Astrocyte (in vitro differentiated cells and primary cell): ENCODE data around the gene MTF1. TPM values are rescaled to one million over a fixed set of nuclear protein-coding genes. Genes with fewer than 3 reads are reported as not detected.

Source experiments
- total RNA-seq: library from RNA; stranded (reverse); gene quantifications from 2 replicates; pipeline ENCODE4 v1.2.1, GENCODE V29; 2021

MTF1 gene
- total RNA-seq, 1 donor from 2014 or later: 16.7 TPM

Other genes with a start within 250 kb of the MTF1 start
- gene RSPO1, start 224.7 kb downstream of the MTF1 start, total RNA-seq: not detected in 2 replicates
- 4.2 and 5.5 TPM in 2 replicates for gene CDCA8, start 167.1 kb downstream of the MTF1 start, total RNA-seq
- 0.31 TPM in 1 of 2 replicates, not detected in the other for gene EPHA10, start 94.5 kb downstream of the MTF1 start, total RNA-seq
- gene MANEAL, start 65.7 kb downstream of the MTF1 start, total RNA-seq: 0.67 and 1.4 TPM in 2 replicates
- 69.6 and 70.0 TPM in 2 replicates for gene C1orf122, start 51.8 kb downstream of the MTF1 start, total RNA-seq
- 25.9 and 28.1 TPM in 2 replicates for gene YRDC, start 51.4 kb downstream of the MTF1 start, total RNA-seq
- gene INPP5B, start 87.5 kb upstream of the MTF1 start, total RNA-seq: 19.4 and 21.4 TPM in 2 replicates
- 66.5 and 76.8 TPM in 2 replicates for gene SF3A3, start 130.4 kb upstream of the MTF1 start, total RNA-seq
- gene FHL3, start 145.9 kb upstream of the MTF1 start, total RNA-seq: 107 and 116 TPM in 2 replicates
- 38.2 and 42.6 TPM in 2 replicates for gene UTP11, start 153.1 kb upstream of the MTF1 start, total RNA-seq
- gene POU3F1, start 187.2 kb upstream of the MTF1 start, total RNA-seq: 2.3 and 3.3 TPM in 2 replicates